GM12874 (cell line): ENCODE data around the gene ARHGEF28.

ENCODE experiments used
- CTCF ChIP-seq: IDR thresholded peaks from 2 replicates; pipeline ENCODE4 v1.5.1; 2011; ENCODE audit warnings: low read depth, mild to moderate bottlenecking, control low read depth, low read length, moderate library complexity; ENCODE audit not compliant: insufficient read depth

Gene ARHGEF28

GRCh38 chr5:73682176-73682575, 56.2 kb downstream of the ARHGEF28 start:
- TF ChIP-seq CTCF = no peak

GRCh38 chr5:73684691-73685090, 58.7 kb downstream of the ARHGEF28 start:
- TF ChIP-seq CTCF = no peak

- no peak for TF ChIP-seq CTCF
Observed at GRCh38 chr5:73686912-73687311, 60.9 kb downstream of the ARHGEF28 start.

- no peak for TF ChIP-seq CTCF
Observed at GRCh38 chr5:73687357-73687756, 61.4 kb downstream of the ARHGEF28 start.

GRCh38 chr5:73690015-73690414, 64.0 kb downstream of the ARHGEF28 start:
- TF ChIP-seq CTCF = no peak

- TF ChIP-seq CTCF = no peak
Observed at GRCh38 chr5:73691302-73692080, 65.5 kb downstream of the ARHGEF28 start.

- no peak for TF ChIP-seq CTCF
Observed at GRCh38 chr5:73692166-73692640, 66.2 kb downstream of the ARHGEF28 start.
